NAMALWA (cell line): ENCODE results near the gene EXT2.

ENCODE experiments used
- DNase-seq: peaks from one replicate; pipeline ENCODE4 v3.0.0-alpha.2; 2015; ENCODE audit warnings: low spot score

The EXT2 gene

GRCh38 chr11:44267006-44267749, 171.7 kb downstream of the EXT2 start:
- DNase-seq, result no peak

GRCh38 chr11:44267750-44268613, 172.5 kb downstream of the EXT2 start:
- DNase-seq, result no peak

- no peak for DNase-seq
Measured at GRCh38 chr11:44268614-44269080, 173.2 kb downstream of the EXT2 start.

DNA sequence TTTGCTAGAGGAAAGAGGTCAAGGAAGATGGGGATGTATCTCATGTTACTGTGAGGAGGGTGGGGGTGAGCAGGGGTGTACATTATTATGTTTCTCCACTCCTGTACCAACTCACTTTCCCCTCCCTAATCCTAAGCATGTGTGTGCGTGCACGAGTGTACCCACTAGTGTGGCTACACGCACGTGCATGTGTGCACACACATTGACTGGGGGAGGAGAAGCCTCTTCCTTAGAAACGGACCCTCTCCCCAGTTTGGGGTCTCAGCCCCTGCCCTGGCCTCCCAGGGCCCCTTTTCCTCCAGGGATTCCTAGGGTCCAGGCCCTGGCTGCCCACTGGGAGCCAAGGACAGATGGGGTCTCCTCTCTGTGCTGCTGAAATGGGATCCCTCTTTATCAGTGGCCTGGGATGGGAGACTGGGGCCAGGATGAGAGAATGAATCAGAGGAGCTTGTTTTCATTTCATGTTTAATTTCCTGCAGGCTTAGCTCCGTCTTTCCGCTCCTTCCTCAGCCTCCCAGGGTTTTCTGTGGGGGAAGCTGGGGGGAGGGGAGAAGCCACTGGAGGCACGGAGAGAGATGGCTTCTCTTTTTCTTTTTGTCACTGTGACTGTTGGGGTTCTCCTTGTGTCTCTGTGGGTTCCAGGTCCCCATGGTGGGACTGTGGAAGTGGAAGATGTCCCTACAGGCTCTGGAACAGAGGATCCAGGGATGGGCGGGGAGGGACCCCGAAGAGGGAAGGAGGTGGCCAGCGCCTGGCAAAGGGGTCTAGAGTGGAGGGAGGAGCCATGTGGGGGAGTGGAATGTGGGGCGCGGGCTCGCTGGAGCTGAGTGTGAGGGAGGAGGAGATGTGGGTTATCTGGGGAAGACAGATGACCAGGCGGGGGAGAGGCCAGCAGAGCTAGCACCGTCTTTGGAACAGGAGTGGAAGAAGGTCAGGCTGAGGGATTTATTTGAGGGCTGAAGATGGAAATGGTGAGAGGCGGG, 174.2 kb downstream of the EXT2 start:
- DNase-seq, result no peak

DNA sequence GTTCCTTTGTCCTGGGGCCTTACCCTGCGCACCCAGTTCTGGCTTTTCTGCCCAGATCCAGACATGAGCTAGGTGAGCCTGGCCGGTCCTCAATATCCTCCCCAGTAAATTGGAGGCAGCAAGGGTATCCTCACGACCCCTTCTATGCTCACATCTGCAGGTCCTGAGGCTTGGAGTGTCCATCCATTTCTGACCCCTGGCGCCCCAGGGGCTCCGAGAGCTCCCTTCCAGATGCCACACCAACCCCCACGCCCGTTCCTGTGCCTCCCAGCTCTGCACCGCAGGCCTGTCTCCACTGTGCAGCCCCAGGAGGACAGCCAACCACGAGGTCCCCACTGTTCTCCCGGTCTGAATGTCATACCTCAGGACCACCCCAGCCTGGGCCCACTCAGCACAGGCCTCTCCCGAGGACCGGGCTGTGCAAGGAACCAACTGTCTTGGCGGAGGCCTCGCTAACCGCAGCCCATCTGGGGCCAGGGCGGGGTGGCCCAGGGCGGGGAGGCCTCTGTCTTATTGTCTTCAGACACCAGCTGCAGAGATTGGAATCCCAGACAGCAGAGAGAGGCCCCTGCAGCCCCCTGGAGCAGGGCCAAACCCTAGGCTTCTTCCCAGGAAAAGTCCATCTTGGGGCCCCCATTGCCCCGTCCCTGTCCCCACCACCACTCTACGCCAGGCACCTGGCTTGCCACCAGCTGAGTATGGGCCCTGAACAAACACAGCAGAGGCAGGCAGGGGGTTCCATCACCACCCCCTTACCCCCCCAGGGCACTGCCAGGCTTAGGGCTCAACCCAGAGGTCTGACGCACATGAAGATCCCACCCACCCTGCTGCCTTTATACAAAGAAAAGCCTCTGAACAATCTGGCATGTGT, 175.2 kb downstream of the EXT2 start:
- no peak for DNase-seq

DNA sequence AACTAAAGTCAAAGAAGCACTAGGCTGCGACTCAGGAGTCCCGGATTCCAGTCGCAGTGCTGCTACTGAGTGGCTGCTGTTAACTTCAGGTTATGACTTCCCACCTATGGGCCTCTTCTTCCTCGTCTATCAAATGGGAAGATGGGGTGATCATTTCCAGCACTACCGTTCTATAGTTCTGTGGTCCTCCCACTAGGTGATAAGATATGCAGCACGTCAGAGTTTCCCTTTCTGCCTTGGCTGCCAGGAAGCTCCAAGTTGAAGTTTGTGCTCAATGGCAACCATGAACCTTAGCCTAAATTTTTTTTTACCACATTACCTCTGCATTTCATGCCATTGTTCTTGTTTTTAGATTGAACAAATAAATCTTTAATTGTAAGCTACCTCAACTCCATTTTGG, 175.8 kb downstream of the EXT2 start:
- no peak for DNase-seq

- no peak for DNase-seq
Measured at GRCh38 chr11:44274404-44274803, 178.9 kb downstream of the EXT2 start.

DNA sequence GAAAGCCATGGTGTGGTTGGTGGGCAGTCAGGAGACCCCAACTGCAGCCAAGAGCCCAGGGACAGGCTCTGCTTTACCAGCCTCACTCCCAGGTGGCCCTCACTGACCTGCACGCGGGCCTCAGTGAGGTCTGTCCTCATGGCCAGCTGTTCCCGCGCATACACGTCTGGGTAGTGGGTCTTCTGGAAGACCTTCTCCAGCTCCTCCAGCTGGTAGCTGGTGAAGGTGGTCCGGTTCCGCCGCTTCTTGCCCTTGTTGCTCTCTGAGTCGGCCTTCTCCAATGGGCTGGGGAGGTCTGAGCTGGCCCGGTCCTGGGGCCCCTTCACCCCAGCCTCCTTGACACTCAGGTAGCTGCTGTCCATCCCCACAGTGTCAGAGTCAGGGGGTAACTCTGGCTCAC, 179.8 kb downstream of the EXT2 start:
- DNase-seq, result no peak

- no peak for DNase-seq
Measured at GRCh38 chr11:44275961-44276550, 180.6 kb downstream of the EXT2 start.

DNA sequence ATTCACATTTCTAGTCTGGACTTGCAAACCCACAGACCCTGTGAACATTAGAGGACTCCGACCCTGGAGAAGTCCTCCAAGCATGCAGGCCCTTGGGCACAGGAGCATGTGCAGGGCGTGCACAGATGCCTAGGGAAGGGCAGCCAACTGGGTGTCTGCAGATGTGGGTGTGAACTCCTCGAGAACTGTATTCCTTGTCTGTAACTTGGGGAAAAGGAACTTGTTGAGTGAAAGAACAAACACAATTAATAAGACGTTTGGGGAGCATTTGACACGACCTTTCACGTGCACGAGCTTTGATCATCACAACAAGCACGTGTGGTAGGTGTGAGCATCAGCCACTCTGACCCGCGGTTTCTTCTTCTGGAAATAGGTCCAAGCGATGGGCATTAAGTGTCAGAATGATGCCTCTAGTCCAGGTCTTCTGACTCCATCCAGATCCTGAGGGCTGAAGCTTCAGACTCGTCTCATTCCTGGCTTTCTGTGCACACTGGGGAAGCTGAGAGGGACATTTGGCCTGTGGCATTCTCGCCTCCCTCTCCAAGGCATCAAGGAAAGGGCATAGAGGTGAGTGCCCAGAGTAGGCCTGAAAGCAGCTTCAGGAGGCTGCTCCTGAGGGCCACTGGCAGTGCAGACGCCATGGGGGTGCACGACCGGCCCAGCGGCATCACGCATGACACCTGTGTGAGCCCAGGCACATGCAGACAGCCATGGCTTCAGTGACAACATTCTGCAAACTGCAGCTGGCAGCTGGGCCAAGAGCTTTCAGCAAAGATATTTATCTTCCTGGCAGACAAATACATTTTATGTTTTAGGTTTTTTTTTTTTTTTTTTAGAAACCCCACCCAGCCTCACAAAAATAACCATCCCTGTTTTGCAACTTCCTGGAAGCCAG, 182.0 kb downstream of the EXT2 start:
- DNase-seq, result no peak

- no peak for DNase-seq
Measured at GRCh38 chr11:44279483-44279882, 184.0 kb downstream of the EXT2 start.

- no peak for DNase-seq
Measured at GRCh38 chr11:44280257-44280656, 184.8 kb downstream of the EXT2 start.

- no peak for DNase-seq
Measured at GRCh38 chr11:44281151-44281550, 185.7 kb downstream of the EXT2 start.

- no peak for DNase-seq
Measured at GRCh38 chr11:44282620-44283019, 187.1 kb downstream of the EXT2 start.

GRCh38 chr11:44285756-44286155, 190.3 kb downstream of the EXT2 start:
- DNase-seq, result no peak

GRCh38 chr11:44286268-44286880, 190.9 kb downstream of the EXT2 start:
- DNase-seq, result peak; percentile 76

DNA sequence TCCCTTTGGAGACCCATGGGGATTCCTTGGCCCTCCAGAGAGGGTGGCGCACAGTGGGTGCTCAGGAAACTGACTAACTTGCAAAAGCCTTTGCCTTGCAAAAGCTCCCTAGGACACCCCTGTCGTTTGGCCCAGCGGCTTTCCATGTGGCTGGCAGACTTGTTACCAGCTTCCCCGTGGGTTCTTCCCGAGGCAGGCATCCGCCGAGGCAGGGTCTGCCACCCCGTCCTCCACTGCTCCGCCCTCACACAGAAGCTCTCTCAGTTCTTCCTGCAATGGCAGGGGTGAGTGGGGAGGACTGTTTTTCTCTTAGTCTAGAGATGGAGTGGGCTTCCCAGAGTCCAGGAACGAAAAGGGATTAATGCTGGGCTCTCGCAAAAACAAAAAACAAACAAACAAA, 191.4 kb downstream of the EXT2 start:
- DNase-seq, result no peak

- DNase-seq, result no peak
Measured at GRCh38 chr11:44288133-44288526, 192.7 kb downstream of the EXT2 start.

- no peak for DNase-seq
Measured at GRCh38 chr11:44290208-44290607, 194.7 kb downstream of the EXT2 start.
